HG03442 (cell line): ENCODE data around the gene TNKS2.

Experiments used
- ATAC-seq: cut with Tn5 transposase; IDR thresholded peaks from one replicate; pipeline ENCODE4 v1.9.1; 2021; ENCODE audit warnings: mild to moderate bottlenecking, moderate library complexity; ENCODE audit not compliant: unreplicated experiment

Gene TNKS2

DNA sequence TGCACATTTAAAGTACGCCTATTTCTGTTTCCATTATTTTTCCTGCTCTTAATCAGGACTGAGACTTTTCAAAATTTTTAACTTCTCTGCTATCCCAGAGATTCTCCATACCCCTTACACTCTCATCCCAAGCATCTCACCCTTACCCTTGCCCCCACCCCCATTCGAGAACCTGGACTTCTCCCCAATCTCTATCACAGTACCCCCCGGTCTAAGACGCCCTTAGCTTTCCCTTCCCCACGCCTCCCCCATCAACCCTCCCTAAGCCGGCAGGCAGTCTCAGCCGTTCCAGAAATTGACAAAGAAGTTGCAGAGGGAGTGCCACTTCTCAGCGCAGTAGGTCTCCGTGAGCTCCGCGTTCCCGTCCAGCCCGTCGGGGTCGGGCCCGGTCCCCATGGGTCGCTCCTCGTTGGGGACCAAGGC, 109.7 kb downstream of the TNKS2 start:
- no peak for ATAC-seq

DNA sequence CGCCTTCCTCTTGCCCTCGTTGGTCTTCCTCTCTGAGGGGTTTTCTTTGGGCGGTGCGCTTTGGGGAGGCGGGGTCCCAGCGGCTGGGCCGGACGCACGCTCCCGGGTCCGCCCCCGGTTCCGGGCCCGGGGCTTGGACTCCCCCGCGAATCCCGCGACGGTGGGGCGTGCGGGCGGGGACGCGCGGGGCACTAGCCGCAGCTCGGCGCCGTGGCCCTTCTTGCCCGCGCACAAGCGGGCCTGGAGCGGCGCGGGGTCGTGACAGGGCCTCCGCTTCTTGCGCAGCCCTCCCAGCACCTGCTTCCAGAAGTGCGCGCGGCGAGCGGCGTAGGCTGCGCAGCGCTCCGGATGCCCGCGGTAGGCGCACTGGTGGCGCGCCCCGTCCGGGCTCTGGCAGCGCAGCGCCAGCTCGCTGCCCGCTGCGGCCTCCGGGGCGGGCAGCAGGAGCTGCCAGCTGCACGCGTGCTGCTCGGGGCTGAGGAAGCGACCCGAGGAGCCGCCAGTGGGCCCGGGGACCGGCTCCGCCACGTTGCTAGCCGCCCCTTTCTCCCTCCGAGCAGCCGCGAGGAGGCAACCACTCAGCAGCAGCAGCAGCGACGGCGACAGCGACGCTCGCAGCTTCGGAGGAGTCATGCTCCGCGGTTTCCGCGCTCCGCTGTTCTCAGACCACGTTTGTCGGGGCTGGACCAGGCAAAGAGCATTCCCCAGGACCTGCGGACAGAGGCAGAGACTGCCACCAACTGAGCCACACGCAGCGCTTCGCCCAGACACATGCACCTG, 110.3 kb downstream of the TNKS2 start:
- ATAC-seq, result peak; percentile 86

DNA sequence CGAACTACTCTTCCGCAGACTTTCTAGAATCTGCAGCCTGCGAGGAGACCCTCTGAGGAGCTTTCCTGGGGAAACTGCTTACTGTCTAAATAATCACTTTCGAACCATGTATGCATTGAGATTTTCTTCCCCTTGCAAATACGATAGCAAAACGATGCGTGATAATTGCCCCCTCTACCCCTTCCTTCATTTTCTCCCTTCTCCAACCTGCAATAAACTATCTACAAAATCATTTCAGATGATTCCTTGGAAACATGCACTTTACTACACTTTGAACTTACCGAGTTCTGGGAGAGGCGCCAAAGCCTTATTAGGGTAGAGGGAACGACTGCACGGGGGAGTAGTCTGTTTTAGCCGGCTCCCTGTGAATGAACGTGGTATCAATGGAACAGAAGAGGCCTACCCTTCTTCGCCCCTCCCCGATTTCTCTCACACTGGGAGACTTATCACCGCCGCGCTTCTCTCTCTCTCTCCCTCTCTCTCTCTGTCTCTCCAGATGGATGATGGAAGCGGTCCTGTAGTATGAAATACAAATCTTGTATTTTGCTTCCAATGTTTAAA, 111.0 kb downstream of the TNKS2 start, which contains the start of gene FGFBP3:
FGFBP3 (minus strand) TSS at position 370 of the 561 bp plus-strand sequence. CDS start 517 bp downstream, outside the sequence.
- no peak for ATAC-seq

DNA sequence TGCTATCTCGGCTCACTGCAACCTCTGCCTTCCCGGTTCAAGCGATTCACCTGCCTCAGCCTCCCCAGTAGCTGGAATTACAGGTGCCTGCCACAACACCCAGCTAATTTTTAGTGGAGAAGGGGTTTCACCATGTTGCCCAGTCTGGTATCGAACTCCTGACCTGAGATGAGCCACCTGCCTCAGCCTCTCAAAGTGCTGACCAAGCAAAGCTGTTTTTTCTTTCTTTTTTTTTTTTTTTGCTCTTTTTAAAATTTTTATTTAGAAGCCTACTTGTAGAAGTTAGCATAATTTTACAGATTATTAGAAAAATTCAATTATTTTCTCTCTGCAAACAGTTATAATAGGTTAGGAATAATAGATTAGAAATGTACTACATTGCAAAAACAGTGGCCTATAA, 112.2 kb downstream of the TNKS2 start:
- ATAC-seq, result no peak
